Measurements from ENCODE around the gene DBN1.

DBN1 gene

GRCh38 chr5:177452688-177453638 lies 20.5 kb downstream of the DBN1 start:
- Mint-ChIP-seq H3K9me3 (no peaks in the 10 kb centered on the region), H3K4me1 (ENCODE audit: low read depth) (peaks cover 11% of the 10 kb centered on the region), H3K27me3 (ENCODE audit: low read depth) (peaks cover 35% of the 10 kb centered on the region), H3K27ac (peak overlapping the region; percentile 66), H3K4me3 (no peak overlapping the region), H3K36me3 (ENCODE audit: low read depth) (no peaks in the 10 kb centered on the region)

GRCh38 chr5:177450667-177451424 lies 22.6 kb downstream of the DBN1 start:
- Mint-ChIP-seq H3K27me3 (ENCODE audit: low read depth) (peaks cover 38% of the 10 kb centered on the region), H3K9me3 (no peaks in the 10 kb centered on the region), H3K4me3 (no peak overlapping the region), H3K4me1 (ENCODE audit: low read depth) (peaks cover 11% of the 10 kb centered on the region), H3K27ac (no peak overlapping the region), H3K36me3 (ENCODE audit: low read depth) (no peaks in the 10 kb centered on the region)

- Mint-ChIP-seq H3K27me3 (ENCODE audit: low read depth) (peaks cover 38% of the 10 kb centered on the region), H3K36me3 (ENCODE audit: low read depth) (no peaks in the 10 kb centered on the region), H3K4me3 (no peak overlapping the region), H3K4me1 (ENCODE audit: low read depth) (peaks cover 26% of the 10 kb centered on the region), H3K27ac (no peak overlapping the region), H3K9me3 (no peaks in the 10 kb centered on the region)
Observed at GRCh38 chr5:177449140-177450061, 24.0 kb downstream of the DBN1 start.

- H3K27ac Mint-ChIP-seq = peak overlapping the region; percentile 45
- H3K27me3 Mint-ChIP-seq (ENCODE audit: low read depth) = peaks cover 33% of the 10 kb centered on the region
- H3K36me3 Mint-ChIP-seq (ENCODE audit: low read depth) = peaks cover 2% of the 10 kb centered on the region
- H3K9me3 Mint-ChIP-seq = no peaks in the 10 kb centered on the region
- peaks cover 32% of the 10 kb centered on the region for H3K4me1 Mint-ChIP-seq (ENCODE audit: low read depth)
- peak overlapping the region; percentile 73 for H3K4me3 Mint-ChIP-seq
Observed at GRCh38 chr5:177448244-177448950, 25.0 kb downstream of the DBN1 start.

- H3K36me3 Mint-ChIP-seq (ENCODE audit: low read depth) = peaks cover 4% of the 10 kb centered on the region
- peak overlapping the region; percentile 51 for H3K4me3 Mint-ChIP-seq
- H3K27ac Mint-ChIP-seq = peak overlapping the region; percentile 41
- no peaks in the 10 kb centered on the region for H3K9me3 Mint-ChIP-seq
- H3K27me3 Mint-ChIP-seq (ENCODE audit: low read depth) = peaks cover 26% of the 10 kb centered on the region
- H3K4me1 Mint-ChIP-seq (ENCODE audit: low read depth) = peaks cover 34% of the 10 kb centered on the region
Observed at GRCh38 chr5:177447611-177448243, 25.7 kb downstream of the DBN1 start.

GRCh38 chr5:177447066-177447610 lies 26.3 kb downstream of the DBN1 start:
- Mint-ChIP-seq H3K27ac (no peak overlapping the region), H3K36me3 (ENCODE audit: low read depth) (peaks cover 8% of the 10 kb centered on the region), H3K4me3 (no peak overlapping the region), H3K4me1 (ENCODE audit: low read depth) (peaks cover 34% of the 10 kb centered on the region), H3K9me3 (no peaks in the 10 kb centered on the region), H3K27me3 (ENCODE audit: low read depth) (peaks cover 24% of the 10 kb centered on the region)

GRCh38 chr5:177446200-177447065 lies 27.0 kb downstream of the DBN1 start, which contains the start of gene PRR7:
Gene PRR7, plus strand, starts transcription at chr5:177446814. Its CDS starts 8,254 bp downstream, at chr5:177455068.
- Mint-ChIP-seq H3K36me3 (ENCODE audit: low read depth) (peaks cover 12% of the 10 kb centered on the region), H3K9me3 (no peaks in the 10 kb centered on the region), H3K4me1 (ENCODE audit: low read depth) (peaks cover 34% of the 10 kb centered on the region), H3K27ac (peak within 1 kb of the TSS; percentile 87), H3K4me3 (peak within 1 kb of the TSS; percentile 78), H3K27me3 (ENCODE audit: low read depth) (peaks cover 19% of the 10 kb centered on the region)

GRCh38 chr5:177445917-177446199 lies 27.6 kb downstream of the DBN1 start:
- Mint-ChIP-seq H3K27me3 (ENCODE audit: low read depth) (peaks cover 18% of the 10 kb centered on the region), H3K36me3 (ENCODE audit: low read depth) (peaks cover 14% of the 10 kb centered on the region), H3K9me3 (no peaks in the 10 kb centered on the region), H3K4me3 (peak overlapping the region; percentile 78), H3K27ac (peak overlapping the region; percentile 87), H3K4me1 (ENCODE audit: low read depth) (peaks cover 34% of the 10 kb centered on the region)

GRCh38 chr5:177445052-177445916 lies 28.1 kb downstream of the DBN1 start:
- Mint-ChIP-seq H3K36me3 (ENCODE audit: low read depth) (peaks cover 14% of the 10 kb centered on the region), H3K27me3 (ENCODE audit: low read depth) (peaks cover 15% of the 10 kb centered on the region), H3K4me3 (peak overlapping the region; percentile 78), H3K9me3 (no peaks in the 10 kb centered on the region), H3K4me1 (ENCODE audit: low read depth) (peaks cover 34% of the 10 kb centered on the region), H3K27ac (peak overlapping the region; percentile 87)

GRCh38 chr5:177444106-177445051 lies 29.1 kb downstream of the DBN1 start:
- H3K27ac Mint-ChIP-seq = peak overlapping the region; percentile 87
- H3K9me3 Mint-ChIP-seq = no peaks in the 10 kb centered on the region
- H3K27me3 Mint-ChIP-seq (ENCODE audit: low read depth) = peaks cover 15% of the 10 kb centered on the region
- peak overlapping the region; percentile 66 for H3K4me3 Mint-ChIP-seq
- H3K4me1 Mint-ChIP-seq (ENCODE audit: low read depth) = peaks cover 36% of the 10 kb centered on the region
- H3K36me3 Mint-ChIP-seq (ENCODE audit: low read depth) = peaks cover 20% of the 10 kb centered on the region
